Renal cortex interstitium (tissue), 11 donors: ENCODE data around the gene ROGDI. TPM values are rescaled to one million over a fixed set of nuclear protein-coding genes. Genes with fewer than 3 reads are reported as not detected.
"Not testable (repeated sequence)": the region's sequence is repeated elsewhere in the genome, so short reads cannot be mapped to it uniquely, and the experiment has no call there.

Experiments
- DNase-seq, 11 donors: peaks; one replicate each; pipeline ENCODE4 v3.0.0-alpha.2; 2013; ENCODE audit warnings: low read depth in 9 of 11, low spot score in 4 of 11; ENCODE audit errors: extremely low read depth in 1 of 11
- polyA plus RNA-seq, 3 donors: library from polyadenylated mRNA; unstranded; fragments of 120-200 nt; gene quantifications; one replicate each; pipeline ENCODE4 v1.2.1, GENCODE V29; 2013; ENCODE audit not compliant: insufficient read length in 3 of 3

The ROGDI gene
- polyA plus RNA-seq, 3 donors: 12.9 to 42.4 (median 41.0) TPM

DNA sequence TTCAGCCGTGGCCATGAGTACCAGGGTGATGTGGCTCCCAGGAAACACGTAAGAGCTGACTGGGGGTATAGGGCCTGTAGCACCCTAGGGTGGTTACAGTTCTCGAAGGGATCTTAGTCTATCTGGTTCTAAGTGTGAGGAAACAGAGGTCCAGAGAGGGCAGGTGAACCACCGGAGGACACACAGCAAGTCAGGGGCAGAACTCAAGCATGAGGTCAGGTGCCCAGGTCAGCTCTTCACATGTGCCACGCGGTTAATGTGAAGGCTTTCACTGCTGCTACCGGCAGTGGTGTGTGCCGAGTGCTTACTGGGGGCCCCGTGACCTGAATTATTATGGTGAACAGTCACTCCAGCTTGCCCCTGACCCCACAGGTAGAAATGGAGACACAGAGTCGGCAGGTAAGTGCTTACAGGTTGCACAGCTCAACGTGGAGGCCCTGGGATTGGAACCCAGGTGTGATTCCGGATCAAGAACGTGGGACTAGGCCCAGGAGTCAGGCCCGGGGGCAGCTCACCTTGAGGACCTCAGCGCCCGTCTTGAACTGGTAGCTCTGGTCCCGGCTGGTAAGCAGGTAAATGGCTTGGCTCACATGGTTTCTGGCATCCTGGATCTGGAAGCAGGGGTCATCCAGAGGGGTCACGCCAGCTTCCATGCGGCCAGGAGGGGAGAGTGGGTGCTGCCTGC is 3.1 kb downstream of the ROGDI start:
- no peak for DNase-seq

DNA sequence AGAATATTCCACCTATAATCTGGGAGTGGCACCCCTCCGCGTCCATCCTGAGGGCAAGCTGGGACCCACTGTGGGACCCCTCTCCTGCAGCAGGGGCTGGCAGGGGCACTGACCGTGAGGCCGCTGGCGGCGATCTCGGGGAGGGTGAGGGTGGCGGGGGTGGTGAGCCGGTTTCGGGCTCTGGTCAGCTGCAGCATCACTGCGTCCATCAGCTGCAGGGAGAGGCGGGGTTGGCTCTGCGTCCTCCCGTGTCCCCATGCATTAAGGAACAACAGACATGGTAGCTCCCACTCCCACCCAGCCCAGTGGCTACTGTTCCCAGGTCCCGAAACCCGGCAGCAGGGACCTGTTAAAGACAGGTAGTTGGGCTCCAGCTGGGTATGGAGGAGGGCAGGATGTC is 4.0 kb downstream of the ROGDI start:
- no peak for DNase-seq

DNA sequence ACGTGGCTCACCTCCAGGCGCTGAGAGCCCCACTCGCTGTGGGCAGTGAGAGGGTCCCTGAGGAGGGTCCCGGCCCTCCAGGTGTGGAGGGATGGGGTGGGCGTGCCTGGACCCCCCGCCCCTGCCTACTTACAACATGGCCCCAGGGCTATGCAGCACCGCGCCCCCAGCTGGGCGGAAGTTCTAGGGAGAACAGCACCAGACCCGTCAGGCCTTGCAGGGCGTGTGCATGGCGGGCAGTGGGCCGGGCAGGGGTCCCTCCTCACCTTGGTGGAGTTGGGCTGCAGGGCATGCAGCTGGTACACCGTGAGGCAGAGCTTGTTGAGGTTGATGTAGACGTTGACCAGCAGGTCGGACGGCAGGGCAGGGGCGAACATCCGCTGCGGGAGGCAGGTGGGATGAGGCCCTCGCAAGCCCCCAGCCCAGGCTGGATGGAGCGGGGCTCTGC is 4.6 kb downstream of the ROGDI start:
- no peak for DNase-seq

DNA sequence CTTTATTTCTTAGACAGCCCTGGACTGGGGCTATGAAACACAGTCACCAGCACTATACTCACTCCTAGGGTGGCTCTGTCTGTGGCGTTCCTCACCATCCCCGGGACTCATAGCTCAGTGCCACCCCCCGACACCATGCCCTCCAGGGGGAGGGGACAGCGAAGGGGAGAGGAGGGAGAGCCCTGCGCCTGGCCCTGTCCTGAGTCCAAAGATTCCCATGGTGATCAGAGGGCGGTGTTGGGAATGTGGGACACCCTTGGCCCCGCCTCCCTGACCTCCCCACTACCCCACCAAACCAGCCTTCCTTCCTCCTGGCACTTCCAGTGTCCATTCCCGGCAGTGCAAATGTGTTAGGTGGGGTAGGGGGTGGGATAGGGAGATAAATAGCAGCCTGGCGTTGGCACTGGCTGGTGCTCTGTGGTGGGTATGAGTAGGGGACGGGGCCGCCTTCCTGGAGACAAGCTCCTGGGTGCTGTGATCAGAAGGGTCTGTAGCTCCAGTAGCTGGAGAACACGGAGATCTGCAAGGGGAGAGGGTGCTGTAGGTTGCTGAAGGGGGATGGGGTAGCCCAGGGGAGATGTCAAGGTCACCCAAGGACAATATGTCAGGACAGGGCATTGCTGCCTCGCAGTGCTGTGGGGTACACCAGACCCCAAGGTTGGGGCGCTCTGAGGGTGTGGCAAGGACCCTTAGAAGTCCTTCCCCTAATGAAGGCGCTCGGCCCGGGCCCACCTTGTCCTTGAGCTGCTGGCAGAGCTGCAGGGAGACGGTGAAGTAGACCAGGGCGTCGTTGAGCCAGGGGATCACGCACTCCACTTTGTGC is 5.2 kb downstream of the ROGDI start:
- no peak for DNase-seq

DNA sequence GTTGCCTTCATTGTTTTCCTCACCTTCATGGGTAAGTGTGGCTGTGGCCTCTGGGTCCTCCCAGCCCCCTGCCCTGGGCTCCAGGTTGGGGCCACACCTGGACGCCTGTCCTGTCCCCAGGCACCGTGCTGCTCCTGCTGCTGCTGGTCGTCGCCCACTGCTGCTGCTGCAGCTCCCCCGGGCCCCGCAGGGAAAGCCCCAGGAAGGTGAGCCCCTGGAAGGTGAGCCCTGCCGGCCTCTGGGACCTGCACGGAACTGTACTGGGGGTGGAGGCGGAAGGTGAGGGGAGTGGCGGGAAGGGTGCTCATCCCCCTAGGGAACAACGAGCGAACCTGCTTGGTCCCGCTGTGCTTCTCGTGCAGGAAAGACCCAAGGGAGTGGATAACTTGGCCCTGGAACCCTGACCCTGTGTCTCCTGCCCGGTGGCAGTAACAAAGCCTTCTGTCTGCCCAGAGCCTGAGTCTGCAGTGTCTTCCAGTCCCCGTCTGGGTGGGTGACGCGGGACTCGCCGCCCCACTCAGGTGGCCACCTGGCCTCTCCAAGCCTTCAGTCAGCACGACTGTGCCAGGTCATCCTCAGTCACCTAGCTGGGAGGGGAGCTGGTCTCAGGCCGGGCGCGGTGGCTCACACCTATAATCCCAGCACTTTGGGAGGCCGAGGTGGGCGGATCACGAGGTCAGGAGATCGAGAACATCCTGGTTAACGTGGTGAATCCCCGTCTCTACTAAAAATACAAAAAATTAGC is 6.4 kb downstream of the ROGDI start:
- DNase-seq: no peak

DNA sequence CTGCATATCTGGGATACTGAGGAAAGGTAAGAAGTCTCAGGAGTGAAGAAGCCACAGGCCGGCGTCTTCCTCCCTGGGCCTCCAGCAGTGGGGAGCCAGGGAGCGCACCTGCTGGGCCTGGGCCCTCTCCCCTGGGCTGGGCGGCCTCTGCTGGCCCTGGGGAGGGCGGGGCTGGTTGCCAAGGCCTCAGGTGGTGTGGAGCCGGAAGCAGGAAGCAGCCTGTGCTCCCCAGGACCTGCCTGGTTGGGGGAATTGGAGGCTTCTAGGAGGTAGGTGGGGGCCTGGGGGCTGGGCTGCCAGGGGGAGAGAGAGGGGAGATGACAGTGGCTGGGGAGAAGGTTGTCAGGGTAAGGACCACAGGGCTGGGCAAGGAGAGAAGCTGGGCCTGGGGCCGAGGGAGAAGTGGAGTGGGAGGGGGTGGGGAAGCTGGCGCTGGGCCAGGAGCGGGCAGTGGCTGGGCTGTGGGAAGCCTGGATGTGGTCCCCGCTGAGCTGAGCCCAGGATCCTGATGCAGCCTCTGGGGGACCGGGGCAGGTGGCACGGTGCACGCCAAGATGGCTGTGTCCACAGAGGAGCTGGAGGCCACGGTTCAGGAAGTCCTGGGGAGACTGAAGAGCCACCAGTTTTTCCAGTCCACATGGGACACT is 7.1 kb downstream of the ROGDI start, which contains the start of gene SMIM22:
SMIM22 (plus strand) TSS at position 189 of the 647 bp plus-strand sequence; CDS start at position 555, 366 bp downstream.
- no peak for DNase-seq

DNA sequence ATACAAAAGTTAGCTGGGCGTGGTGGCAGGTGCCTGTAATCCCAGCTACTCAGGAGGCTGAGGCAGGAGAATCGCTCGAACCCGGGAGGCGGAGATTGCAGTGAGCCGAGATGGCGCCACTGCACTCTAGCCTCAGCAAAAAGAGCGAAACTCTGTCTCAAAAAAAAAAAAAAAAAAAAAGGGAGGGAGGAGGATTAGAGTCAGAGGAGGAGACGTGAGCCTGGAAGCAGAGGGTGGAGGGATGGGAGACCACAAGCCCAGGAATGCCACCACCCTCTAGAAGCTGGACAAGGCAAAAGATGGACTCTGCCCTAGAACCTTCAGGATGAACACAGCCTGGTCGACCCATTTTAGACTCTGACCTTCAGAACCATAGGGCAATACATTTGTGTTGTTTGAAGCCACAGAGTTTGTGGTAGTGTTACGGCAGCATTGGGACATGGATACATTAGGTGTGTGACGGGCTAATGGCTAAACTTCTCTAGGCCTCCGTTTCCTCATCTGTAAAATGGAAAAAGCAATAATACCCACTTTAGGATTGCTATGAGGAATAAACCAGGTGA is 9.4 kb downstream of the ROGDI start:
- no peak for DNase-seq

DNA sequence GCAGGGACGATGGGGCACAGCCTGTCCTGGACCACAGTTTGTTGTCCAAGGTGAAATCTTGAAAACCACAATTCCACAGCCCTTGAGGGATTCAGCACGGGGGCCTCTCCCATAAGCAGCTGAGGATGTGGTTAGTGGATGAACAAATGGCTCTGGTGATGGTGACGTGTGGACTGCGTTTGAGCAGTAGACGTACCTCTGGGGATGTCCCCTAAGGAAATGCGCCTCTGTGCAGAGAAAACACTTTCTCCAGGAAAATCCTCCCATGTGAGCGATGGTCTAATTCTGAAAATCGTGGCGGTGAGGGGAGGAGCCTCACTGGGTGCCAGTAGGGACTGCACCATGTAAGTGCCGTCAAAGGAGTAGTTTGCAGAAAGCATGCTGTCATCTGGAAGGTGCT is 11.6 kb downstream of the ROGDI start:
- DNase-seq: no peak

DNA sequence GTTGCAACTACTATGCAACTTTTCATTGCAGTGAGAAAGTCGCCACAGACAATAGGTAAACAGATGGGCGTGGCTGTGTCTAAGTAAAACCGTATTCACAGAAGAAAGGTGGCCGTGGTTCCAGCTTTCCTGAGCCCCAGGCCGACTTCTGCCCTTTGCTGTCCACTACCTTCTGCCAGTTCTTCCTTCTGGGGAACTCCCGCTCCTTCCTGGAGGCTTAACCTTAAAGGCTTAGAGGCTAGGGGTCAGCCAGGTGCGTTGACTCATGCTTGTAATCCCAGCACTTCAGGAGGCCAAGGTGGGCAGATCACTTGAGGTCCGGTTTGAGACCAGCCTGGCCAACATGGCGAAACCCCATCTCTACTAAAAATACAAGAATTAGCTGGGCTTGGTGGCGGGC is 12.2 kb downstream of the ROGDI start:
- DNase-seq: no peak

DNA sequence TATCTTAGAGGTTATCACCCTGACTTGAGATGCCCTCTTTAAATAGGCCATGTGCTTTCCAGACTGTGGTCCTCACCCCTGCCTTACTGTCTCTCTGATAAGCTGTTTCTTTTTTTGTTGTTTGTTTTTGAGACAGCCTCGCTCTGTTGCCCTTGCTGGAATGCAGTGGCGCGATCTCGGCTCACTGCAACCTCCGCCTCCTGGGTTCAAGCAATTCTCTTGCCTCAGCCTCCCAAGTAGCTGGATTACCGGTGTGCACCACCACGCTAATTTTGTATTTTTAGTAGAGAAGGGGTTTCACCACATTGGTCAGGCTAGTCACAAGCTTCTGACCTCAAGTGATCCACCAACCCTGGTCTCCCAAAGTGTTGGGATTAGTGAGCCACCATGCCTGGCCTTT is 13.5 kb downstream of the ROGDI start:
- DNase-seq: no peak

DNA sequence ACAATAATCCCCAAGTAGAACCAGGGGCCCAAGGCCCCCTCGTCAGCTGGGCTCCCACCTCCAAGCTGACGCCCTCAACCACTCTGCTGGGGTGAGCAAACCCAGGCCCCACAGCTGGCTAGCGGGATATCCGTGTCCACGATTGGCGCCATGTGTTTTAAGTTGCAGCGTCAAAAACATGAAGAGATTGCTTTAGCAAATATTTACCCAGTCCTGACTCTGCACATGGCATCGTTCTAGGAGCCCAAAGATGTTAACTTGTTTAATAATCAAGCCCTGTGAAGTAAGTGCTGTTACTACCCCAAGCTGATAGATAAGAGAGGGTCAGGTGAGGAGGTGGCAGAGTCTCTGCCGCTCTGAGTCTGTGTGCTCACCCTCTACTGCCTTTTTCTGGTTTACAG is 13.9 kb downstream of the ROGDI start:
- no peak for DNase-seq

DNA sequence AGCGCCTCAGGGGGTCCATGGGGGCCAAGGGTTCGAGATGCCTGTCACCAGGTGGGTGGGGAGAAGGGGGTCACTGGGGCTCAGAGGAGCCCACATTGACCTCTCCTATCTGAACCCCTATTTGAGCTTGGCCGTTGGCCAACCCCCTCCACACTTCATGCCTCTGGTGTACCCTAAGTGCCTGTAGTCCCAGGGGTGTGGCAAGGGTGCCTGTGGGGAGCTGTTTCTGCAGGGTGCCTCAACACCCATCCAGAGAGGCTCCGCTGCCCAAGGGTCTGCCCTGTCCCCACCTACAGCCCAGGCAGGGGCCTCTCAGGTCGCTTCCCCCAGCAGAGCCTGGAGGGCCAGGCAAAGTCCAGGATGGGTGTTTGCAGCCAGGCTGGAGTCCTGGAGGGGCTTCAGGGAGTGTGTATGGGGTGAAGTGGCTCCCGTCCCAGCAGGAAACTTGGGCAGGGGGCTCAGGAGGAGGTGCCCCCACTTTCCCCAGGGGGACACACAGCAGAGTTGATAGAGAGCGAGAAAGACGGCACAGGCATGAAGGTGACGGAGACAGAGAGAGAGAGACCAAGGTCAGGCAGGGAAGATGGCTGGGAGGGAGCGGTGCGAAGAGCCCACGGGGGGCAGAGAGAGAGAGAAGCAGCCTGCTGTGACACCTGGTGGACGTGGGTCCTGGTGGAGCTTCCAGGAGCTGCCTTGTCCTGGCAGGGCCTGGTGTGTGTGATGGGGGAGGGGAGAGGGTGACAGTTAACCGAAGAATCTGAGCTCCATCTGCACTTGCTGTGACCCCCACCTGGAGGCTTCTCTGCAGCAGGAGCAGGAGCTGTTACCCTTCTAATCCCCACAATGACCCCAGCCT is 14.6 kb downstream of the ROGDI start, which contains the start of gene SEPTIN12:
SEPTIN12 (minus strand) TSS at position 719 of the 856 bp plus-strand sequence; CDS start at position 19, 700 bp downstream.
- DNase-seq: no peak

DNA sequence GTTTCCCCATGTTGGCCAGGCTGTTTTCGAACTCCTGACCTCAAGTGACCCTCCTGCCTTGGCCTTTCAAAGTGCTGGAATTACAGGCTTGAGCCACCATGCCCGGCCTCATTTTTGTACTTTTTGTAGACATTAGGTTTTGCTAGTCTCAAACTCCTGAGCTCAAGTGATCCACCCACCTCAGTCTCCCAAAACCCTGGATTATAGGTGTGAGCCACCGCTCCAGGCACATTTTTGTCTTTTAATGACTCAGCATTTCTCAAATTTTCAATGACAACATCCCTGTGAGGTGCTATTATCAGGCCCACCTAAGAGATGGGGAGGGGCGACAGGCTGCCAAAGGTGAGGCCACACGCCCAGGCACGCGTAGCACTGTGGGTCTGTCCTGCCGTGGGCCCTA is 15.4 kb downstream of the ROGDI start:
- no peak for DNase-seq

DNA sequence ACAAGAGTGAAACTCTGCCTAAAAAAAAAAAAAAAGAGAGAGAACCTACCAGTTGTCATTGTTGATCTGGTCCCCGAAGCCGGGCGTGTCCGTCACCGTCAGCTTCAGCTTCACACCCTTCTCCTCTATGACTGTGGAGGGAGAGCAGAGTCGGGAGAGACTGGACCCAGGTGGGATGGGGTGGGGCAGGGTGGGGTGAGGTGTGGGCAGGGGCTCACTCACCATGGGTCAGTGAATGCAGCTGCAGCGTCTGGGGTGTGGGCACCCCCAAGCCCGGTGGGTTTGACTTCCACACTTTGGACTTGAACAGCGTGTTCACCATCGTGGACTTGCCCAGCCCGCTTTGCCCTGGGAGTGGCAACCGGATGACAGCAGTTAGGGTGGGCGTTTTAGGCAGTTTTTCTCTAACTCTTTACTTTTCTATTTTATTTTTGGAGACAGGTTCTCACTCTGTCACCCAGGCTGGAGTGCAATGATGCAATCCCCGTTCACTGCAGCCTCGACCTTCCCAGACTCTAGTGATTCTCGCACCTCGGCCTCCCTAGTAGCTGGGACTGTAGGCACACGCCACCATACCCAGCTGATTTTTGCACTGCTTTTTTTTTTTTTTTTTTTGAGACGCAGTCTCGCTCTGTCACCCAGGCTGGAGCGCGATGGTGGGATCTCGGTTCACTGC is 16.5 kb downstream of the ROGDI start:
- no peak for DNase-seq

DNA sequence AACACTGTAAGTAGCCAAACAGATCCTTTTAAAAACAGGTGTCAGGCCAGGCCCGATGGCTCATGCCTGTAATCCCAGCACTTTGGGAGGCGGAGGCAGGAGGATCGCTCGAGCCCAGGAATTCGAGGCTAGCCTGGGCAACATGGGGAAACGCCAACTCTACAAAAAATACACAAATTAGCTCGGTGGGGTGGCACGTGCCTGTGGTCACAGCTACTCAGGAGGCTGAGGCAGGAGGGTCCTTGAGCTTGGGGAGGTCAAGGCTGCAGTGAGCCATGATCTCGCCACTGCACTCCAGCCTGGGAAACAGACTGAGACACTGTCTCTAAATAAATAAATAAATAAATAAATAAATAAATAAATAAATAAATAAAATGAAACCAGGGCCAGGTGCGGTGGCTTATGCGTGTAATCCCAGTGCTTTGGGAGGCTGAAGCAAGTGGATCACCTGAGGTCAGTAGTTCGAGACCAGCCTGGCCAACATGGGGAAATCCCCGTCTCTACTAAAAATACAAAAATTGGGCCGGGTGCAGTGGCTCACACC is 17.9 kb downstream of the ROGDI start:
- DNase-seq: not testable (repeated sequence)

DNA sequence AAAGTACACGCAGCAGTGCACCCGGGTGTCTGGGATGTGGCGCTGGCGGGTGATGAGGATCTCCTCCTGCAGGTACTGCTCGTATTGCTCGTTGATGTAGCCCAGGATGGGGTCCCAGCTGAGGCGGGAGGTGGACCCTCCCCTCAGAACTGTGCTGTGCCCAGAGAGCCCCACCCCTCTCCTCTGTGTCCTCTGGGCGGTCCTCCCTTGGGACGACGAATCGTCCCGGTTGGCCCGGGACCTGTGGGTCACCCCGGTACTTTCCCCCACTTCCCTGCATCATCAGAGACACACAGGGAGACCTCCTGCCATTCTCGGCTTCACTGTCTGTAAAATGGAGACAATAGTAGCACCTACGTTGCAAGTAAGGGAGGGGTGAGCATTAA is 18.5 kb downstream of the ROGDI start:
- no peak for DNase-seq

DNA sequence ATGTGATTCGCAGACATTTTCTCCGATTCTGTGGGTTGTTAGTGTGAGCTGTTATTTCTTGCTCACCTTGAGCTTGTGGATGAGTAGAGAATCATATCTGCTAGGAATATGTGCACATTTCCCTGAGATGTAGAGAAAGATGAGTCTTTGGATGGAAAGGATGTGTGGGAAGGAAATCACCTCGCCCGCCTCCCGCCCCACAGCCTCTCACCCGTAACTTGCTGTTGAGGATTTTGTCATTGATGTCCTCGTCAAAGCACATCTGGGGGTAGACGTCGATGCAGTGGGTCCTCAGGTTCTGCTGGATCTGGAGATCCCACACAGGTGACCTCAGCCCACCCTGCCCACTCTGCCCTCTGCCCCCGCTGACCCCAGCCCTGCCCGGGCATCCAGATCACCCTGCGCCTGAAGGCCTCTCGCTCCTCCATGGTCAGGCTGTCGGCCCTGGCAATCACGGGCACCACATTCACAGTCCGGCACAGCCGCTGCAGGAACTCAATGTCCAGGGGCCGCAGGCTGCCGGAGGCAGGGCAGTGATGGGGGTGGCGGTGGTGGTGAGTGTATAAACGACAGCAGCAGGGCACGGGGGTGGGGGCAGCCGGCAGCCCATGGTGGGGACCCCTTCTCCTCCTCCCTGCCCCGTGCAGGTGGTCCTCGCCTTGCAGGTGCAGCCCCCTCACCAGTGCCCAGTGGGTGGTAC is 19.0 kb downstream of the ROGDI start:
- DNase-seq: no peak
